HepG2 (cell line): ENCODE measurements around the gene BCL11B. TPM values are rescaled to one million over a fixed set of nuclear protein-coding genes. Genes with fewer than 3 reads are reported as not detected.

ENCODE experiments used
- ATAC-seq: fragments of 200-7000 bp; cut with Tn5 transposase; 3 replicates; pipeline ENCODE4 v1.9.1; 2020; ENCODE audit warnings: mild to moderate bottlenecking, moderate library complexity
- BruUV-seq: library from RNA; stranded (reverse); fragments of 400-500 nt; replicated peaks from 2 replicates; lab custom pipeline; 2021; lab: Mats Ljungman, UMichigan
- CTCF ChIA-PET: fragments of 300-600 bp; formaldehyde crosslinking; extraction: SDS; loops from one replicate; lab custom pipeline; 2021; ENCODE audit warnings: low total read pairs, inconsistent platforms, low intra/inter-chr PET ratio; lab: Yijun Ruan, JAX
- POLR2A ChIA-PET: fragments of 350-600 bp; sonication (Branson Sonifier 250); formaldehyde crosslinking; loops from one replicate; lab custom pipeline; 2020; ENCODE audit warnings: antibody characterized with exemption, inconsistent platforms; lab: Yijun Ruan, JAX
- DNase-seq: peaks from one replicate; pipeline ENCODE4 v3.0.0-alpha.2; 2015; ENCODE audit warnings: low spot score
- FAIRE-seq: peaks from 3 replicates; lab custom pipeline; 2011; peaks lifted over from hg19 to GRCh38; lab: Jason Lieb, UNC
- H2AFZ ChIP-seq: one replicate; pipeline ENCODE4 v1.6.1; 2011; ENCODE audit warnings: low read length, inconsistent platforms
- H3K27ac ChIP-seq: fragments of 300-600 bp; 3 replicates; pipeline ENCODE4 v1.8.0; 2011; ENCODE audit warnings: mixed run types, mild to moderate bottlenecking, mixed read lengths, low read length, inconsistent platforms; ENCODE audit not compliant: insufficient read depth; ENCODE audit errors: extremely low read length
- H3K27me3 ChIP-seq, 2 experiments: fragments of 200-600 bp in 1 of 2; 2 replicates in 1 of 2; 3 replicates in 1 of 2; pipeline versions ENCODE4 v1.6.0 to v1.8.0; 2011; ENCODE audit warnings: low read length in 2 of 2, mild to moderate bottlenecking in 2 of 2, moderate library complexity in 2 of 2, inconsistent platforms in 1 of 2; ENCODE audit not compliant: insufficient read depth in 2 of 2, control insufficient read depth in 1 of 2
- H3K36me3 ChIP-seq, 2 experiments: fragments of 200-600 bp in 1 of 2; replicated peaks in 1 of 2; 2 replicates in 1 of 2; 3 replicates in 1 of 2; pipeline versions ENCODE4 v1.5.1 to v1.8.0; 2011; ENCODE audit warnings: low read length in 2 of 2, inconsistent platforms in 1 of 2; ENCODE audit not compliant: insufficient read depth in 2 of 2, control insufficient read depth in 1 of 2
- H3K4me1 ChIP-seq: 2 replicates; pipeline ENCODE4 v1.5.1; 2012; ENCODE audit warnings: low read length, inconsistent platforms; ENCODE audit not compliant: insufficient read depth
- H3K4me2 ChIP-seq: 2 replicates; pipeline ENCODE4 v1.6.0; 2011; ENCODE audit warnings: low read depth, low read length, inconsistent platforms
- H3K4me3 ChIP-seq, 3 experiments: fragments of 200-600 bp in 1 of 3; sonication (generic), shearing (Covaris generic) in 1 of 3; replicated peaks in 1 of 3; 2 replicates each; pipeline ENCODE4 v1.5.1; 2011 to 2016; ENCODE audit warnings: low read length in 3 of 3, inconsistent platforms in 2 of 3, low read depth in 2 of 3, mild to moderate bottlenecking in 2 of 3, control low read depth in 1 of 3, mixed read lengths in 1 of 3; ENCODE audit not compliant: insufficient read depth in 1 of 3
- H3K79me2 ChIP-seq: one replicate; pipeline ENCODE4 v1.6.1; 2011; ENCODE audit warnings: low read length, inconsistent platforms; ENCODE audit not compliant: insufficient read depth
- H3K9ac ChIP-seq: 2 replicates; pipeline ENCODE4 v1.6.0; 2011; ENCODE audit warnings: mild to moderate bottlenecking, low read depth, low read length, inconsistent platforms; ENCODE audit not compliant: insufficient read depth
- H3K9me3 ChIP-seq: 2 replicates; pipeline ENCODE4 v1.5.1; 2012; ENCODE audit warnings: mild to moderate bottlenecking, low read length
- H4K20me1 ChIP-seq: 2 replicates; pipeline ENCODE4 v1.6.0; 2011; ENCODE audit warnings: inconsistent platforms, mild to moderate bottlenecking, low read length, moderate library complexity; ENCODE audit not compliant: insufficient read depth
- ARHGAP35 ChIP-seq: sonication (generic); formaldehyde crosslinking; IDR thresholded peaks from 2 replicates; pipeline ENCODE4 v1.9.0; 2022; ENCODE audit warnings: mild to moderate bottlenecking, inconsistent platforms, moderate library complexity, missing genetic modification reagents, borderline replicate concordance
- ATRX ChIP-seq: sonication (generic); formaldehyde crosslinking; IDR thresholded peaks from 2 replicates; pipeline ENCODE4 v1.4.0; 2020; ENCODE audit warnings: missing genetic modification reagents, borderline replicate concordance
- CBX1 ChIP-seq: IDR thresholded peaks from one replicate; pipeline ENCODE4 v1.6.1; 2016; ENCODE audit warnings: antibody characterized with exemption, low read depth
- ETV6 ChIP-seq: sonication (generic); formaldehyde crosslinking; conservative IDR thresholded peaks from 2 replicates; pipeline ENCODE4 v1.4.0; 2020; ENCODE audit warnings: missing genetic modification reagents
- EZH2 ChIP-seq: conservative IDR thresholded peaks from 2 replicates; pipeline ENCODE4 v1.6.1; 2012; ENCODE audit warnings: mild to moderate bottlenecking, low read depth, low read length, moderate library complexity
- HOXA3 ChIP-seq: sonication (generic); formaldehyde crosslinking; IDR thresholded peaks from 2 replicates; pipeline ENCODE4 v1.5.0; 2020; ENCODE audit warnings: missing genetic modification reagents
- MBNL3 ChIP-seq: fragments of 250-450 bp; sonication (Bioruptor Pico); conservative IDR thresholded peaks from 2 replicates; pipeline ENCODE4 v1.8.0; 2022; ENCODE audit warnings: mild to moderate bottlenecking, inconsistent platforms
- MZF1 ChIP-seq: sonication (generic); formaldehyde crosslinking; IDR thresholded peaks from 2 replicates; pipeline ENCODE4 v1.8.1; 2023; ENCODE audit warnings: mild to moderate bottlenecking, missing genetic modification reagents, borderline replicate concordance
- RBM39 ChIP-seq: fragments of 200-400 bp; formaldehyde crosslinking; IDR thresholded peaks from one replicate; pipeline ENCODE4 v1.6.1; 2018; ENCODE audit warnings: antibody characterized with exemption, mild to moderate bottlenecking, low read depth, low read length; ENCODE audit not compliant: poor library complexity, severe bottlenecking
- RFXANK ChIP-seq: IDR thresholded peaks from 2 replicates; pipeline ENCODE4 v1.6.1; 2016
- TMF1 ChIP-seq: sonication (generic); formaldehyde crosslinking; IDR thresholded peaks from 2 replicates; pipeline ENCODE4 v1.8.1; 2022; ENCODE audit warnings: low read depth, missing genetic modification reagents
- ZC3H13 ChIP-seq: sonication (generic); formaldehyde crosslinking; IDR thresholded peaks from 2 replicates; pipeline ENCODE4 v1.8.1; 2023; ENCODE audit warnings: mild to moderate bottlenecking, missing genetic modification reagents, moderate library complexity
- ZNF12 ChIP-seq: sonication (generic); formaldehyde crosslinking; IDR thresholded peaks from 2 replicates; pipeline ENCODE4 v1.5.0; 2020; ENCODE audit warnings: missing genetic modification reagents
- ZNF207 ChIP-seq: fragments of 450-650 bp; IDR thresholded peaks from 2 replicates; pipeline ENCODE4 v1.6.1; 2016; ENCODE audit warnings: antibody characterized with exemption, borderline replicate concordance
- ZNF607 ChIP-seq: sonication (generic); formaldehyde crosslinking; IDR thresholded peaks from 2 replicates; pipeline ENCODE4 v1.5.1; 2020; ENCODE audit warnings: missing genetic modification reagents, mild to moderate bottlenecking, borderline replicate concordance
- ZNF674 ChIP-seq: sonication (generic); formaldehyde crosslinking; IDR thresholded peaks from 2 replicates; pipeline ENCODE4 v1.5.0; 2020; ENCODE audit warnings: low read depth, mild to moderate bottlenecking, missing genetic modification reagents
- WGBS: methylation state at CpG from one replicate; pipeline ENCODE4 v1.1.6; 2017; ENCODE audit warnings: low lambda C conversion rate; 5-methylcytosine and 5-hydroxymethylcytosine counted together
- in situ Hi-C: cut with HindIII; loops from 2 replicates; pipeline ENCODE4 v1.10.0; 2017; ENCODE audit warnings: low pct_unique_long_range_greater_than_20kb; ENCODE audit not compliant: extremely low pct_ligation_motif_present
- intact Hi-C: fragments of 100-400 bp; cut with micrococcal nuclease; formaldehyde crosslinking; loops from one replicate; pipeline ENCODE4 v1.10.0; 2022; ENCODE audit not compliant: unreplicated experiment
- polyA plus RNA-seq, 8 experiments: library from polyadenylated mRNA; depleted of rRNA in 3 of 8; stranded (reverse) in 7 of 8; unstranded in 1 of 8; fragments of >200 nt; fragmentation: Illumina TruSeq in 4 of 8; extraction: Trizol in 4 of 8; gene quantifications; 2 replicates each; pipeline versions ENCODE4 v1.2.1 to v1.2.3, GENCODE V29; 2011 to 2016; ENCODE audit warnings: low read depth in 4 of 8, missing spikeins in 1 of 8, mixed read lengths in 1 of 8; ENCODE audit not compliant: insufficient read depth in 1 of 8
- total RNA-seq, 5 experiments: library from RNA; depleted of rRNA; stranded (reverse); fragments of >200 nt; fragmentation: Illumina TruSeq; extraction: Trizol; gene quantifications; 2 replicates each; pipeline ENCODE4 v1.2.3, GENCODE V29; 2016; ENCODE audit warnings: low read depth in 1 of 5
- TF ChIP-seq, protein P1 (sequence below): sonication (generic); formaldehyde crosslinking; IDR thresholded peaks from 2 replicates; pipeline ENCODE4 v1.4.0; 2020; ENCODE audit warnings: low read depth, mild to moderate bottlenecking, missing genetic modification reagents
- TF ChIP-seq, protein P2 (sequence below): sonication (generic); formaldehyde crosslinking; IDR thresholded peaks from 2 replicates; pipeline ENCODE4 v1.4.0; 2020; ENCODE audit warnings: mild to moderate bottlenecking, missing genetic modification reagents, borderline replicate concordance

Gene BCL11B
- total and polyA plus RNA-seq, 2 of the 13 experiments (the other 11 are each of a cell fraction or from before 2014, with no cell fraction given): not detected

DNA sequence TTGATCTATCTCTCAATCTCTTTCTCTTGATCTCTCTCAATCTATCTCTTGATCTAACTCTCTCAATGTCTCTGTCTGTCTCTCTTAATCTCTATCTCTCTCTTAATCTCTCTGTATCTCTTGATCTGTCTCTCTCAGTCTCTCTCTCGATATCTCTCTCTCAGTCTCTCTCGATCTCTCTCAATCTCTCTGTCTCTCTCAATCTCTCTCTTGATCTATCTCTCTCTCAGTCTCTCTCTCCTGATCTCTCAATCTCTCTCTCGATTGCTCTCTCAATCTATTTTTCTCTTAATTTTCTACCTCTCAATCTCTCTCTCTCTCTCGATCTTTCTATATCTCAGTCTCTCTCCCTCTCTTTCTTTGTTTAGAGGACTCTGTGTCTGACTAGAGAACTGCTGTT is 126.7 kb downstream of the BCL11B start:
- WGBS: 23% methylated on average over 4 of the region's 4 CpGs

More for the DNA sequence above, 126.7 kb downstream of the BCL11B start:
- ChIA-PET CTCF (no interaction called here), POLR2A (no interaction called here)
- intact Hi-C loops: no loop called here
- Histone ChIP-seq H3K9ac (no peak overlapping the region), H3K27ac (no peak overlapping the region), H3K36me3 (no peaks in the 10 kb centered on the region), H3K27me3 (peaks cover 2 to 22% of the 10 kb centered on the region in 2 experiments; a peak in 2 of 5 replicates), H2AFZ (no peak overlapping the region), H3K9me3 (no peaks in the 10 kb centered on the region), H3K4me2 (no peak overlapping the region), H4K20me1 (no peaks in the 10 kb centered on the region), H3K4me3 (no peak overlapping the region), H3K79me2 (no peaks in the 10 kb centered on the region), H3K4me1 (no peaks in the 10 kb centered on the region)
- in situ Hi-C loops: no loop called here
- DNase-seq: no peak
- ATAC-seq: no peak
- BruUV-seq: no TSS peak
- no peak for TF ChIP-seq ZC3H13 (CRISPR knock-in tag)
- TF ChIP-seq ZNF207: no peak
- no peak for TF ChIP-seq ARHGAP35 (CRISPR knock-in tag)
- no peak for TF ChIP-seq ZNF607
- TF ChIP-seq, protein P1, sequence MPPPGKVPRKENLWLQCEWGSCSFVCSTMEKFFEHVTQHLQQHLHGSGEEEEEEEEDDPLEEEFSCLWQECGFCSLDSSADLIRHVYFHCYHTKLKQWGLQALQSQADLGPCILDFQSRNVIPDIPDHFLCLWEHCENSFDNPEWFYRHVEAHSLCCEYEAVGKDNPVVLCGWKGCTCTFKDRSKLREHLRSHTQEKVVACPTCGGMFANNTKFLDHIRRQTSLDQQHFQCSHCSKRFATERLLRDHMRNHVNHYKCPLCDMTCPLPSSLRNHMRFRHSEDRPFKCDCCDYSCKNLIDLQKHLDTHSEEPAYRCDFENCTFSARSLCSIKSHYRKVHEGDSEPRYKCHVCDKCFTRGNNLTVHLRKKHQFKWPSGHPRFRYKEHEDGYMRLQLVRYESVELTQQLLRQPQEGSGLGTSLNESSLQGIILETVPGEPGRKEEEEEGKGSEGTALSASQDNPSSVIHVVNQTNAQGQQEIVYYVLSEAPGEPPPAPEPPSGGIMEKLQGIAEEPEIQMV (CRISPR knock-in tag): no peak
- no peak for TF ChIP-seq RFXANK (CRISPR knock-in tag)
- no peak for TF ChIP-seq HOXA3 (CRISPR knock-in tag)
- TF ChIP-seq MZF1: no peak
- no peak for TF ChIP-seq CBX1
- no peak for TF ChIP-seq ZNF674
- no peak for TF ChIP-seq ATRX (CRISPR knock-in tag)
- TF ChIP-seq, protein P2, sequence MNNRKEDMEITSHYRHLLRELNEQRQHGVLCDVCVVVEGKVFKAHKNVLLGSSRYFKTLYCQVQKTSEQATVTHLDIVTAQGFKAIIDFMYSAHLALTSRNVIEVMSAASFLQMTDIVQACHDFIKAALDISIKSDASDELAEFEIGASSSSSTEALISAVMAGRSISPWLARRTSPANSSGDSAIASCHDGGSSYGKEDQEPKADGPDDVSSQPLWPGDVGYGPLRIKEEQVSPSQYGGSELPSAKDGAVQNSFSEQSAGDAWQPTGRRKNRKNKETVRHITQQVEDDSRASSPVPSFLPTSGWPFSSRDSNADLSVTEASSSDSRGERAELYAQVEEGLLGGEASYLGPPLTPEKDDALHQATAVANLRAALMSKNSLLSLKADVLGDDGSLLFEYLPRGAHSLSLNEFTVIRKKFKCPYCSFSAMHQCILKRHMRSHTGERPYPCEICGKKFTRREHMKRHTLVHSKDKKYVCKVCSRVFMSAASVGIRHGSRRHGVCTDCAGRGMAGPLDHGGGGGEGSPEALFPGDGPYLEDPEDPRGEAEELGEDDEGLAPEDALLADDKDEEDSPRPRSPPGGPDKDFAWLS: no peak
- TF ChIP-seq MBNL3 (CRISPR knock-in tag): no peak
- TF ChIP-seq RBM39: no peak
- no peak for TF ChIP-seq EZH2
- TF ChIP-seq TMF1 (CRISPR knock-in tag): no peak
- no peak for TF ChIP-seq ZNF12 (CRISPR knock-in tag)
- no peak for TF ChIP-seq ETV6 (CRISPR knock-in tag)
- FAIRE-seq: no peak
